ENCODE data around the gene EPHA2. TPM values are rescaled to one million over a fixed set of nuclear protein-coding genes. Genes with fewer than 3 reads are reported as not detected.

The EPHA2 gene
- total and polyA plus RNA-seq, 4 donors, result 2.4 to 5.0 (median 4.0) TPM

DNA sequence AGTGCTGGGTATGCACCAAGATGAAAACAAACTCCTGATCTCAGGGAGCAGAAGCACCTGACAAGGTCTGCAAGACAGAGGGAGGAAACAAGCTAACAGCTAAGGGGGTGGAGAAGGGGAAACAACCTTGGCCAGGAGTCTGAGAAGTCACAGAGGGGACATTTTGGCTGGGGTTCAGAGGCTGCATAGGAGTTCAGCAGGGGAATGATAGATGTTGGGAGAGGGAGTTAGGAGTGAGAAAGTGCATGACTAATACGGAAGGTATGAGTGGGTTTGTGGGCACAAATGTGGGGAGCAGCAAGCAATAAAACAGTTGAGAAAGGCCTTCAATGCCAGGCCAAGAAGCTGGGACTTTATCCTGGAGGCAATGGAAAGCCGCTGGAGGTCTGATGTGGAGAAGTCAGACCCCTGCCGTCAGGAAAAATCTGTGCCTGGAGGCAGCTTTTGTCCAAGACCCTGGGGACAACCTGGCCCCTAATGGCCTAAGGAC, 16.4 kb downstream of the EPHA2 start:
- H3K36me3 ChIP-seq (ENCODE audit: control insufficient read depth, insufficient read depth, low read length), result peaks cover 26% of the 10 kb centered on the region
- no peak overlapping the region for H3K4me3 ChIP-seq (ENCODE audit: low read depth, low read length)
- no peak for DNase-seq (ENCODE audit: low read depth in 4 of 6, low spot score in 6 of 6)
- peaks cover 22% of the 10 kb centered on the region for H3K4me1 ChIP-seq (ENCODE audit: control insufficient read depth, insufficient read depth, low read length)
- H3K27me3 ChIP-seq (ENCODE audit: control insufficient read depth, insufficient read depth, low read length), result no peaks in the 10 kb centered on the region
- no peak overlapping the region for H3K27ac ChIP-seq (ENCODE audit: low read depth, low read length)
- no peaks in the 10 kb centered on the region for H3K9me3 ChIP-seq (ENCODE audit: control insufficient read depth, insufficient read depth, low read length)
- WGBS (ENCODE audit: insufficient coverage), result 55% methylated on average over 3 of the region's 3 CpGs

DNA sequence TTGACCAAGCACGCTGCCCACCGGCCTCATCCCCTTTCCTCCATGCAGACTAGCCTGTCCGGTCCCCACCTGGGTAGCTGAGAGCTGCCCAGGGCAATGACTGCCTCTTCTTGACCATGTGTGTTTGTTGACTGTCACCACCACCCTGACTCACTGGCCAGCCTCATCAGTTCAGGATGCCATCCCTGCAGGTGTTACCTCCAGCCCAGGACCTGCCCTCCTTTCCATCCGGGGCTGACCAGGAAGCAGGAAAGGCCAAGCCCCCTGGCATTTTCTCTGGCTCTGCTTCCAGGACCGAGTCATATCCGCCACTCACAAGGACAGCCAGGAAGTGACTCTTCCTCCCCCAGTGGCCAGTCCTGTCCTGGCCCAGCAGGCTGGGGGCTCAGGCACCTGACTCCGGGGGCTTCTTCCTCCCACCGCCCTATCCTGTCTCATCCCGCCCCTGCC, 17.1 kb downstream of the EPHA2 start:
- Histone ChIP-seq H3K4me1 (ENCODE audit: control insufficient read depth, insufficient read depth, low read length) (peaks cover 15% of the 10 kb centered on the region), H3K9me3 (ENCODE audit: control insufficient read depth, insufficient read depth, low read length) (no peaks in the 10 kb centered on the region), H3K36me3 (ENCODE audit: control insufficient read depth, insufficient read depth, low read length) (peaks cover 30% of the 10 kb centered on the region), H3K27me3 (ENCODE audit: control insufficient read depth, insufficient read depth, low read length) (no peaks in the 10 kb centered on the region), H3K27ac (ENCODE audit: low read depth, low read length) (no peak overlapping the region), H3K4me3 (ENCODE audit: low read depth, low read length) (no peak overlapping the region)
- 90% methylated on average over 9 of the region's 9 CpGs for WGBS (ENCODE audit: insufficient coverage)
- no peak for DNase-seq (ENCODE audit: low read depth in 4 of 6, low spot score in 6 of 6)

DNA sequence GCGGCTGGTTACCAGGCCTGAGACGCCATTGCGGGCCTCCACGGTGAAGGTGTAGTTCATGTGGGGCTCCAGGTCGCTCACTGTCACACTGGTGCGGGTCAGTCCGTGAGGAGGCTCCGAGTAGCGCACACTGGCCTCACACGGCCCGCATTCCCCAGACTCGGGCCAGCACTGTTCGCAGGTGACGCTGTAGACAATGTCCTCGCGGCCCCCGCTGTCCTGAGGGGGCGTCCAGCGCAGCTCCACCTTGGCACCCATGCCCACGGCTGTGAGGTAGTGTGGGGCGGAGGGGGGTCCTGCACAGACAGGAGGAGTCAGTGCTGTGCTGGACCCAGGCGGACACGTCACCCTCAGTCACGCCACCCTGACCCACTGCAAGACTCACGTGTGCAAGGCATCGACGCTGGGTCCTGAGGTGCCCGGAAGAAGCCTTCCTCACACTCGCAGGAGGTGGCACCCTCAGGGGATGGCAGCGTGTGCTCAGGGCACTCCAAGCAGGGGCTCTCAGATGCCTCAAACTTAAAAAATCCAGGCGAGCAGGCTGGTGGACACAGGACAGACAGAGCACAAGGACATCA, 17.9 kb downstream of the EPHA2 start:
- WGBS (ENCODE audit: insufficient coverage), result 97% methylated on average over 29 of the region's 31 CpGs

DNA sequence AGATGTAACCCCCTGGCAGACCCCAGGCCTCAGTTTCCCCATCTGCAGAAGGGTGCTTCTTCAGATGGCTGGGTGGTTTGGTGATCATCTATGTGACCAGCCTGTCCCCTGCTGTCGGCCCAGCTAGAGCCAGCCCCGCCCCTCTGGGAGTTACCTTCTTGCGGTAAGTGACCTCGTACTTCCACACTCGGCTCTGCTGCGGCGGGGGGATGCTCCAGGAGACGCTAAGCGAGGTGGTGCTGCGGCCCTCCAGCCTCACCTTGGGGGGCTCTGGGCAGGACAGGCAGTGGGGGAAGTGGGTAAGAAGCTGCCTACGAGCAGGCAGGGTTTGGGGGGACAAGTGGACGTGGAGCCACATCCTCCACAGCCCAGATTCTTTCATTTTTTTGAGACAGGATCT, 20.4 kb downstream of the EPHA2 start:
- WGBS (ENCODE audit: insufficient coverage), result 83% methylated on average over 8 of the region's 12 CpGs
- Histone ChIP-seq H3K27me3 (ENCODE audit: control insufficient read depth, insufficient read depth, low read length) (no peaks in the 10 kb centered on the region), H3K9me3 (ENCODE audit: control insufficient read depth, insufficient read depth, low read length) (no peaks in the 10 kb centered on the region), H3K4me1 (ENCODE audit: control insufficient read depth, insufficient read depth, low read length) (peaks cover 6% of the 10 kb centered on the region), H3K27ac (ENCODE audit: low read depth, low read length) (no peak overlapping the region), H3K36me3 (ENCODE audit: control insufficient read depth, insufficient read depth, low read length) (peaks cover 51% of the 10 kb centered on the region), H3K4me3 (ENCODE audit: low read depth, low read length) (no peak overlapping the region)
- DNase-seq (ENCODE audit: low read depth in 4 of 6, low spot score in 6 of 6), result no peak

More for the DNA sequence above, 17.9 kb downstream of the EPHA2 start:
- Histone ChIP-seq H3K9me3 (ENCODE audit: control insufficient read depth, insufficient read depth, low read length) (no peaks in the 10 kb centered on the region), H3K27me3 (ENCODE audit: control insufficient read depth, insufficient read depth, low read length) (no peaks in the 10 kb centered on the region), H3K4me1 (ENCODE audit: control insufficient read depth, insufficient read depth, low read length) (peaks cover 9% of the 10 kb centered on the region), H3K4me3 (ENCODE audit: low read depth, low read length) (no peak overlapping the region), H3K27ac (ENCODE audit: low read depth, low read length) (no peak overlapping the region), H3K36me3 (ENCODE audit: control insufficient read depth, insufficient read depth, low read length) (peaks cover 33% of the 10 kb centered on the region)
- no peak for DNase-seq (ENCODE audit: low read depth in 4 of 6, low spot score in 6 of 6)

DNA sequence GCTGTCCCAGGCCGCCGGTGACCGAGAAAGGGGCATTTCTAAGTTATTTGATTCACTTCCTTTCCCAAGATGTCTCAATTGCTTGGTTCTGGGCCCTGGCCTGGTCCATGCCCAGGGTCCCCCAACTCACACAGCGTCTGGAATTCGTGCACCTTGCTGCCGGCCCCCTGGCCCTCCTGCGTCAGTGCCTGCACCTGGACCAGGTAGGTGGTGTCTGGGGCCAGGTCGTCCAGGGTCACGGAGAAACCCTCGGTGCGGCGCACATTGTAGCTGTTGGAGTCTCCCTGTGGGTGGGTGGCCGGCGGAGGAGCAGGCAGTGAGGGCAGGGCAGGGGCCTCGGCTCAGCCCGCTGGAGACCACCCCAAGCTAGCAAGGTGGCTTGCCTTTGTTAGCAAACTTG, 21.0 kb downstream of the EPHA2 start:
- Histone ChIP-seq H3K9me3 (ENCODE audit: control insufficient read depth, insufficient read depth, low read length) (no peaks in the 10 kb centered on the region), H3K4me1 (ENCODE audit: control insufficient read depth, insufficient read depth, low read length) (peaks cover 6% of the 10 kb centered on the region), H3K4me3 (ENCODE audit: low read depth, low read length) (no peak overlapping the region), H3K27me3 (ENCODE audit: control insufficient read depth, insufficient read depth, low read length) (no peaks in the 10 kb centered on the region), H3K36me3 (ENCODE audit: control insufficient read depth, insufficient read depth, low read length) (peaks cover 51% of the 10 kb centered on the region), H3K27ac (ENCODE audit: low read depth, low read length) (no peak overlapping the region)
- DNase-seq (ENCODE audit: low read depth in 4 of 6, low spot score in 6 of 6), result no peak
- 91% methylated on average over 13 of the region's 16 CpGs for WGBS (ENCODE audit: insufficient coverage)

DNA sequence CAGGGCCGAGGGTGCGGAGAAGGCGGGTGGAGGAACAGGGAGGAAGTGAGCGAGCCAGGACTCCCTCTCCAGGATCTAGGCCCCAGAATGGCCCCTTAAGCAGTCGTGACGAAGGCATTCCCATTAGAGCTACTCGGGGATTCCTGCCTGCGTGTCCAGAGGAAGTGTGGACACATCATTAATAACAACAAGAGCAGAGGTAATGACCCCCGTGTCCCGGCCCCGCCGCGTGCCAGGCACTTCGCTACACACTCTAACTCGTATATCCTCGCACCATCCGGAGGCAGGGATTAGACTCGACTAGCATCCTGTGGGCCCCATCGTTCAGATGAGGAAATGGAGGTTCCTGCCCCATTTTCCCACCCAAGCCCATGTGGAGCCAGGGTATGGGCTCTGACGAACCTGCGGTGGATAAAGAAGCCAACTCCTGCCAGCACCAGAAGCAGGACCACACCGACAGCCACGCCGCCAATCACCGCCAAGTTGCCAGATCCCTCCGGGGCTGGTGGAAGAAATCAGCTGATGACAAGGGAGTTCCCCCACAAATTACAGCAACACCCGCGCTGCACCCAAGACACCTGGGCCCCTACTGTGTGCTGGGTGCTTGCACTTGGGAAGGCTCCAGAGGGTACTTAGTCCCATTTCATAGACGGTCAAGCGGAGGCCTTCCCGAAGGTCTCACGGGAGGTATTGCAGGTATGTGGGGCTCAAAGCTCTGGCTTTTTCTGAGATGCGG, 21.6 kb downstream of the EPHA2 start:
- DNase-seq (ENCODE audit: low read depth in 4 of 6, low spot score in 6 of 6), result no peak
- WGBS (ENCODE audit: insufficient coverage), result 87% methylated on average over 31 of the region's 33 CpGs
- Histone ChIP-seq H3K36me3 (ENCODE audit: control insufficient read depth, insufficient read depth, low read length) (peaks cover 55% of the 10 kb centered on the region), H3K27ac (ENCODE audit: low read depth, low read length) (no peak overlapping the region), H3K9me3 (ENCODE audit: control insufficient read depth, insufficient read depth, low read length) (no peaks in the 10 kb centered on the region), H3K4me3 (ENCODE audit: low read depth, low read length) (no peak overlapping the region), H3K4me1 (ENCODE audit: control insufficient read depth, insufficient read depth, low read length) (peaks cover 6% of the 10 kb centered on the region), H3K27me3 (ENCODE audit: control insufficient read depth, insufficient read depth, low read length) (no peaks in the 10 kb centered on the region)

DNA sequence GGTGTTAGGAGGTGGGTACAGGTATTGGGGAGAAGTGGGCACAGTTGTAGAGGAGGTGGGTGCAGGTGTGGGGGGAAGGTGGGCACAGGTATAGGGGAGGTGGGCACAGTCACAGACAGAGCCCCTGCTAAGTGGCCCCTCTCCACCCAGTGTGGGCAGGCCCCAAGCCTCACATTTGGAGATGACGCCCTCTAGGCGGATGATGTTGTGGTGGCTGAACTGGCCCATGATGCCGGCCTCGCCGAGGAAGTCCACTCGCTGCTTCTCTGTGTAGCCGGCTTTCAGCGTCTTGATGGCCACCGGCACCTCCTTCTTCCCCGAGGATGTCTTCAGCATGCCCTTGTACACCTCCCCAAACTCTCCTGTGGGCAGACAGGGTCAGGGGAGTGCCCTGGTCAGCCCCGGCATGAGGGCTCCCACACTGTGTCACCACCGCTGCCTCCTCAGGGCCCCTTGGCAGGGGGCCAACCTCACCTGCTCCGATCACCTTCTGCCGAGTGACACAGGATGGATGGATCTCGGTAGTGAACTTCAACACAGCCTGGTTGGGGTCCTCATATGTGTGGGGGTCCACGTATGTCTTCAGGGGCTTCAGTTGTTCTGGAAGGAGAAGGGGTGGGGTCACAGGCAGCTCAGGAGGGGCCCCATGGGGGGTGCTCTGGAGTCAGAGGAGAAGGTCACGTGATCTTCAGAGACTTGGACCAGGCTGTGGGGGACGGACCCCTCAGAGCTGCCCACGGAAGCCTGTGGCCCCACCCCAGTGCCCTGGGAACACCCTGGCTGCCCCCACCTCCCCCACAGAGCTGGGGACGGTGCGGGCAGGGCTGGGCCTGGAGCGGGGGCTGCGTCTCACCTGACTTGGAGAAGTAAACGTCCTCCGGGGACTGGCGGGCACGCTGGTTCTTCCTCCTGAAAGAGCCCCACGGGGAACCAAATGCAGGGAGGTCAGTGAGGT, 22.6 kb downstream of the EPHA2 start:
- Histone ChIP-seq H3K36me3 (ENCODE audit: control insufficient read depth, insufficient read depth, low read length) (peaks cover 56% of the 10 kb centered on the region), H3K4me3 (ENCODE audit: low read depth, low read length) (no peak overlapping the region), H3K4me1 (ENCODE audit: control insufficient read depth, insufficient read depth, low read length) (peaks cover 9% of the 10 kb centered on the region), H3K27ac (ENCODE audit: low read depth, low read length) (no peak overlapping the region), H3K27me3 (ENCODE audit: control insufficient read depth, insufficient read depth, low read length) (no peaks in the 10 kb centered on the region), H3K9me3 (ENCODE audit: control insufficient read depth, insufficient read depth, low read length) (no peaks in the 10 kb centered on the region)
- WGBS (ENCODE audit: insufficient coverage), result 82% methylated on average over 28 of the region's 28 CpGs
- DNase-seq (ENCODE audit: low read depth in 4 of 6, low spot score in 6 of 6), result no peak

DNA sequence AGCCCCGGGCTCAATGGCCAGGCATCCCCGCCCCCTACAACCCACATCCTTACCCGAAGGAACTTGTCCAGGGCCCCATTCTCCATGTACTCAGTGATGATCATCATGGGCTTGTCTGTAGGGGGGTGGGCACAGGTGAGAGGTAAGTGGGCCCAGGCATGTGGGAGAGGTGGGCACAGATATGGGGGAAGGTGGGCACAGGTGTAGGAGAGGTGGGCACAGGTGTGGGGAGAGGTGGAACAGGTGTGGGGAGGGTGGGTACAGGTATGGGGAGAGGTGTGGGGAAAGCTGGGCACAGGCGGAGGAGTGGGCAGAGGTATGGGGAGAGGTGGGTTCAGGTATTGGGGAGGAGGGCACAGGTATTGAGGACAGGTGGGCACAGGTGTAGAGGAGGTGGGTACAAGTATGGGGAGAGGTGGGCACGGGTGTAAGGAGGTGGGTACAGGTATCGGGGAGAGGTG, 23.5 kb downstream of the EPHA2 start:
- 94% methylated on average over 3 of the region's 6 CpGs for WGBS (ENCODE audit: insufficient coverage)

DNA sequence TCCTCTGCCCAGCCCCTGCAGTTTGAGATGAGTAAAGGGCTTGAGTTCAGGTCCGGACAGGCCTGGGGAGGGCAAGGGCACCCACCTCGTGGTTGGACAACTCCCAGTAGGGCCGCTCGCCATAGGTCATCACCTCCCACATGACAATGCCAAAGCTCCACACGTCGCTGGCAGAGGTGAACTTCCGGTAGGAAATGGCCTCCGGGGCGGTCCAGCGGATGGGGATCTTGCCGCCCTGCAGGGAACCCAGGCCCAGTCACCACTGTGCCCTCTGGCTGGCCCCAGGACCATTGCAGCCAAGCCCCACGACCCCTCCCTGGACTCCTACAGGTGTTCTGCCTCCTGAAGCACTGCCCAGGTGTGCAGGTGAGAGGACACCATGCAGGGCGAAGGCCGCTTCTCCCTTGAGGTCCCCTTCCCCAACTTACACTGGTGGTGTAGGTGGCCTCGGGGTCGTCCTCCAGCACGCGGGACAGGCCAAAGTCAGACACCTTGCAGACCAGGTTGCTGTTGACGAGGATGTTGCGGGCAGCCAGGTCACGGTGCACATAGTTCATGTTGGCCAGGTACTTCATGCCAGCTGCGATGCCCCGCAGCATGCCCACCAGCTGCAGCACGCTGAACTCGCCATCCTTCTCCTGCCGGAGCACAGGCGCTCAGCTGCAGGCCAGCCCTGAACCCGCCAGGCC, 24.1 kb downstream of the EPHA2 start:
- Histone ChIP-seq H3K27me3 (ENCODE audit: control insufficient read depth, insufficient read depth, low read length) (no peaks in the 10 kb centered on the region), H3K4me3 (ENCODE audit: low read depth, low read length) (no peak overlapping the region), H3K36me3 (ENCODE audit: control insufficient read depth, insufficient read depth, low read length) (peaks cover 49% of the 10 kb centered on the region), H3K4me1 (ENCODE audit: control insufficient read depth, insufficient read depth, low read length) (peaks cover 13% of the 10 kb centered on the region), H3K9me3 (ENCODE audit: control insufficient read depth, insufficient read depth, low read length) (no peaks in the 10 kb centered on the region), H3K27ac (ENCODE audit: low read depth, low read length) (no peak overlapping the region)
- WGBS (ENCODE audit: insufficient coverage), result 93% methylated on average over 23 of the region's 28 CpGs
- DNase-seq (ENCODE audit: low read depth in 4 of 6, low spot score in 6 of 6), result no peak

More for the DNA sequence above, 23.5 kb downstream of the EPHA2 start:
- Histone ChIP-seq H3K36me3 (ENCODE audit: control insufficient read depth, insufficient read depth, low read length) (peaks cover 49% of the 10 kb centered on the region), H3K27ac (ENCODE audit: low read depth, low read length) (no peak overlapping the region), H3K27me3 (ENCODE audit: control insufficient read depth, insufficient read depth, low read length) (no peaks in the 10 kb centered on the region), H3K4me1 (ENCODE audit: control insufficient read depth, insufficient read depth, low read length) (peaks cover 13% of the 10 kb centered on the region), H3K4me3 (ENCODE audit: low read depth, low read length) (no peak overlapping the region), H3K9me3 (ENCODE audit: control insufficient read depth, insufficient read depth, low read length) (no peaks in the 10 kb centered on the region)
- DNase-seq (ENCODE audit: low read depth in 4 of 6, low spot score in 6 of 6), result no peak

All from spinal cord (tissue), 10 donors.